Activated naive CD4-positive, alpha-beta T cell treated with anti-CD3 and anti-CD28 coated beads, Interleukin-2, amount 50 U/mL, for 16 hours (primary cell): ENCODE data around the gene CRYGA.

Experiments used
- DNase-seq: peaks from one replicate; pipeline ENCODE4 v3.0.0-alpha.2; 2020

Gene CRYGA, protein sequence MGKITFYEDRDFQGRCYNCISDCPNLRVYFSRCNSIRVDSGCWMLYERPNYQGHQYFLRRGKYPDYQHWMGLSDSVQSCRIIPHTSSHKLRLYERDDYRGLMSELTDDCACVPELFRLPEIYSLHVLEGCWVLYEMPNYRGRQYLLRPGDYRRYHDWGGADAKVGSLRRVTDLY

GRCh38 chr2:208163489-208163888, at the start of gene CRYGA:
TSS of gene CRYGA (minus strand) at chr2:208163589. CDS start at chr2:208163556, 33 bp downstream.
- DNase-seq, result no peak

- DNase-seq, result no peak
Observed at GRCh38 chr2:208210688-208211451, 47.5 kb upstream of the CRYGA start.

DNA sequence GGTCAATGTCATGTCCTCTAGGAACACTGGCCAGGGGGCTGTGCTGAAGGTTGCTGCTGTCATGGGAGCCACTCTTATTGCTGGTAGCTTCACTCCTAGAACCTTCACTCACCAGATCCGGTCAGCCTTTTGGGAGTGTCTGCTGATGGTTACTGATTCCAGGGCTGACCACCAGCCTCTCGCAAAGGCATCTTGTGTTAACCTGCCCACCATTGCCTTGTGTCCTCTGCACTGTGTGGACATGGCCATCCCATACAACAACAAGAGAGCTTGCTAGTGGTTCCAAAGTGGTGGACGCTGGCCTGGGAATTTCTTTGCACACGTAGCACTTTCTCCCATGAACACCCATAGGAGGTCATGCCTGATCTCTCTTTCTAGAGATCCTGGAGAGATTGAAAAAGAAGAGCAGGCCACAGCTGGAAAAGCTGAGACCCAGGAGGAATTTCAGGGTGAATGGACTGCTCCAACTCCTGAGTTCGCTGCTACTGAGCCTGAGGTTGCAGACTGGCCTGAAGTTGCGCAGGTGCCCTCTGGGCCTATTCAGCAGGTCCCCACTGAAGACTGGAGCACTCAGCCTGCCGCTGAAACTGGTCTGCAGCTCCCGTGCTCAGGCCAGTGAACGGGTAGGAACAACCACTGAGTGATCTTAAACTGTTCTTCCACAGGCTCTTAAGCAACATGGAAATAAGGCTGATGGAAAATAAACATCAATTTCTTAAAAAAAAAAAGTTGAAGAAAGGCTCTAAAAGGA, 45.1 kb upstream of the CRYGA start:
- DNase-seq, result no peak

DNA sequence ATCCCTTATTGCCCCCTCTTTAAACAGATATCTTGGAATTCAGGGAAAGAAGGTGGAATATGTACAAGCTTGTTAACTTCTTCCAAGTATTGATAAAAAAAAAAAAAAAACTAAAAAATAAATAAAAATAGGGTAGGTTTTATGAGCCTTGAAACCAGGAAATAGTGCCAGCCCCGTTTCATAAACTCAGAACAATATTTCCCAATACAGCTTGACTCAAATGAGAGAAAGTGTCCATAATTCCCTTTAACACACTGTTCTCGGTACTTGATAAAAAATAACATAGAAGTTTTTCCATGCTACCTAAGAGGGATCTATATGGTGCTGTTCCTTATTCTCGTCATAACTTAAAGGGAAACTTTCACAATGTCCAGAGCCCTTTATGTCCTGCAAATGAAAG, 44.4 kb upstream of the CRYGA start:
- no peak for DNase-seq

GRCh38 chr2:208204166-208204565, 40.8 kb upstream of the CRYGA start:
- no peak for DNase-seq

GRCh38 chr2:208195531-208195930, 32.1 kb upstream of the CRYGA start:
- DNase-seq, result no peak

DNA sequence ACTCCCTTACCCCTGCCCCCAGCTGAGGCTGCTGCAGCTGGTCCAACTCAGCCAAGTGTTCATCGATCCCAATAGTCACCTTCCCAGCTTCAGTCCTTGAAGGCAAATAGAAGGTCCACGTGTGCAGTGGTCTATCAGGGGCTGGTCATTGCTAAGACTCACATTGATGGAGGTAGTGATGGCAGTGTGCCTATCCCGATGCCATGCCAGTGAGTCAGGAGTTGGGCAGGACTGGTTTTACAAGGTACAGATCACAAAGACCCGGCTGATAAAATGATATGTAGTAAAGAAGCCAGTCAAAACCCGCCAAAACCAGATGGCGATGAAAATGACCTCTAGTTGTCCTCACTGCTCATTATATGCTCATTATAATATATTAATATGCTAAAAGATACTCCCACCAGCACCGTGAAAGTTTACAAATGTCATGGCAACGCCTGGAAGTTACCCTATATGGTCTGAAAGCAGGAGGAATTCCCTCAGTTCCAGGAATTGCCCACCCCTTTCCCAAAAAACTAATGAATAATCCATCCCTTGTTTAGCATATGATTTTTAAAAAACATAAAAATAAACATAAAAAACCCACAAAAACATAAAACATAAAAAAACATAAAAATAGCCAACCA, 29.3 kb upstream of the CRYGA start:
- DNase-seq, result no peak

DNA sequence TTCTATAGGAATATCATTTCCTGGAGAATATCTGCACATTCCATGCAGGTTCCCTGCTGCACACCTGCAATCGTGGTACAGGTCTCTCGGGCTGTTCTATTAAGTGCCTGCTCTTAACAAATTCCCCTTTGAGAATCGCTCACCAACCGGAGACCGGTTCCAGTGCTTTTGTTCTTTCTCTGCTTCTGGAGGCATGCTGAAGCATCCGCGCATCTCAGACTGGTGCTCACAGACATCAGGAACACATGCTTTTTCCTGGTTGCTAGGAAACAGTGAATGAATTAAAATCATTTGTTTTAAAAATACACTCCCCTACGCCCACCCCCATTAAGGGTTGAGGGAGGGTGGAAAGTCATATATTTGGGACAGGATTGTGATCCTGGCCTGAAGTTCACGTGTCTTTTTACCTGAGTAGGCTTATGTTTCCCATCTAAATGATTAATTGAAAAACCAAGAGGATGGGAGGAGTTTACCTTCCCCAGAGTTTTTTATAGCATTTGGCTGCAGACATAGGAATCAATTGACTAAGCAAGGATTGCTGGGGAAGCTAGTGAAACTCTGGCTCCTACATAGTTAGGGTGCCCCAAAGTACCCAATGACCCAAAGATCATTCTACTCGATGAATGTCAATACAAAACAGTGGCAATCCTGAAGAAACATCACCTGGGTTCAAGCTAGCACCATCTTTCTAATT, 26.6 kb upstream of the CRYGA start, which contains the start of gene C2orf80:
TSS of gene C2orf80 (minus strand) at position 221 of the 694 bp plus-strand sequence. CDS start 3,044 bp downstream, outside the sequence.
- no peak for DNase-seq

DNA sequence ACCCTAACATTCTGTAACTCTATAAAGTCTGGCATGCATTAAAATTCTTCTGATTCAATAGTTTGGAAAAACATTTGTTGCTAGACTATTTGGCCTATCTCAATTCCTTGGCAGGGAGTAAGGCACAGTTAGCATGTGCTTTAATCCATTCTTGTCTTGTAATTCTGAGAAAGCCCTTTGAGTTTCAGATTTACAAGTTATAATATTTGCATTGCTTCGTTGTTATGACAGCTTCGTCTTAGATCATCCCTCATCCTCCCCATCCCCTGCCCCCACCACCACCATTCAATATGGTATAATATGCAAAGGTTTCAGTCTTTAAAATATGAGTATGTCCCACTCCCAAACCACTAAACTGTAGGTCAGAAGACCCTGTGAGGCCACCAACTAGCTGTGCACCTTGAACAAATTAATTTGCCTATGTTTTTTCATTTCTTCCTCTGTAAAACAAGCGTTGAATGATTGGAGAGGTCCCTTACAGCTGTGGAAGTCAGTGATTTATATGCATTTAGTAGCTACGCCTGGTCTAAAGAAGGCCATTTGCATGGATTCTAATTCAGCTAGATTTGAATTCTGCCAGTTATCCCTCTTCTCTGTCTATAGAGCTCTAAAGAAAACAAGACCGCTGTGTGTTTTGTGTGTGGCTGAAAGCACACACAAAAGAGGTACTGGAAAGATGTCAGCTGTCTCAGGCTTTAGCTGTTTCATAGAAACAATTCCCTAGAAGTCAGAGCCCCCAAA, 25.9 kb upstream of the CRYGA start:
- no peak for DNase-seq

DNA sequence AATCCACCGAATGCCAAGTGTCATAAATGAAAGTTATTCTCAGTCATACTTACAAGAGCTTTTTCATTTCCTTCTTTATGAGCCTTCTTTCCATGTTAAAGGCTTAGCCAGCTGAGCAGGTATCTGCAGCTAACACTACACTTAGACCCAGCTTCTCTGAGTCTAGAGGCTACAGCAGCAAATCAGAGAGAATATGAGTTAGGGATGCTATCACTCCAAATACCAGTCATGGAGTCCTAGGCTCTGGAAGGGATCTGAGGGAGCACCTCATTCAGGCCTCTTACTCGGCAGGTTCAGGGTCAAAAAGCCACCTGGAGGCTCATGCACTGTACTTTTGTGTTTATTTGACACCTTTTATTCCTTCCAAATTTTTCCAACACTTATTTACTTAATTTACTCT, 23.5 kb upstream of the CRYGA start:
- no peak for DNase-seq

DNA sequence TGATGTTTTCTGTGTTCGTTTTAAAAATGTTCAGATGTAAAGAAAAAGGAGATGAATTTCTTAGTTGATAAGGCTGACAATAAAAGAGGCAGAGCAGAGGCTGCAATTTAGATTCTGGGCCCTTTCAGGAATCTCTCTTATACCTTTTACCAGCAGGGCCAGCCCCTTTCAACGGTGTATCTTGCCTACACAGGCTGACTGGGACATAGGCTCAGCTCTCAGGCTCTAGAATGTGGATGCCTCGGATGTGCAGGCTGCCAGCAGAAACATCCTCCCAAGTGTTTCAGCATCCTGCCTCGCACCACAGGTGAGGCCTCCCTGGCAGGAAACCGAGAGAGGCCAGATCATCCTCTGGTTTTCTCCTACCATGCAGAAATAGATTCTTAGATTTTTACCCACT, 23.1 kb upstream of the CRYGA start:
- no peak for DNase-seq

- no peak for DNase-seq
Observed at GRCh38 chr2:208183972-208184705, 20.8 kb upstream of the CRYGA start.

- DNase-seq, result no peak
Observed at GRCh38 chr2:208183526-208183925, 20.1 kb upstream of the CRYGA start.

DNA sequence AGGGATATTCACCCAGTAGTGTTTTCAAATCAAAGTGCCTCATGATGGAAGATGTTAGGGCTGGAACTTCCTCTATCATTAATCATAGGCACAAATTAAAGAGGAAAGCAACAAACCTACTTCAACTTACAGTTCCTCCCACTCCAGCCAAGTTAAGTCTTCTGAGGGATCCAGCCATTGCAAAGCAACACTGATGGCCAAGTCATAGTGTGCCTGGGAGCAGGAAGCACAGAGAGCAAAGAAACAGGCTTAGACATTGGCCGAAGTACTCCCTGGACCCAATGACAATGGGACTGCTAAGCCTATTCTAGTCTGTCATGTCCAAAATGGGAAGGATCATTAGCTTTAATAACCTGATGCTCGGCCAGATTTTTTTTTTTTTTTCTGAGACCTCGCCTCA, 19.4 kb upstream of the CRYGA start:
- DNase-seq, result no peak

DNA sequence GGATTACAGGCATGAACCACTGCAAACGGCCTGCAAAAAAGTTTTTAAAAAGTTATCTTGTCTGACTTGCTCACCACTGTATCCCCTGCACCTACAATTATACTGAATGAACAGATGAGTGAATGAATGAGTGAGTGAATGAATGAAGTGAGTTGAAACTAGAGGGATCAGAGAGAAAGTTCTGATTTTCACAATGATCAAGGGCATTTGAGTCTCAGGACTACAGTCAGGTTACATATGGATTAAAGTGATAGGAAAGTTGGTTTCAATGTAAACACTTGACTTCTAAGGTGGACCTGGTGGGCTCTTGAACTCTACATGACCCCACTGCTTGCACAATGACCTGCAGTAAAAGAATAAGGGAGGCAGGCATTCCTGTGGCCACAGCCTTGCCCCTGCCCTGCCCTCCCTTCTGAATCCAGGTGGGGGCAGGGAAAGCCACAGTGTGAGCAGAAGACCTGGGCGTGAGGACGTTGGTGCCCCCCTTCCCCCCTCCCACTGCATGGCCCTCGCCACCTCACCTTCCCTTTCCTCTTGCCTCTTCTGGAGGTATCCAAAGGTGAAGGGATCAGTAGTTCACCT, 15.7 kb upstream of the CRYGA start:
- no peak for DNase-seq

- DNase-seq, result no peak
Observed at GRCh38 chr2:208175840-208176153, 12.4 kb upstream of the CRYGA start.

DNA sequence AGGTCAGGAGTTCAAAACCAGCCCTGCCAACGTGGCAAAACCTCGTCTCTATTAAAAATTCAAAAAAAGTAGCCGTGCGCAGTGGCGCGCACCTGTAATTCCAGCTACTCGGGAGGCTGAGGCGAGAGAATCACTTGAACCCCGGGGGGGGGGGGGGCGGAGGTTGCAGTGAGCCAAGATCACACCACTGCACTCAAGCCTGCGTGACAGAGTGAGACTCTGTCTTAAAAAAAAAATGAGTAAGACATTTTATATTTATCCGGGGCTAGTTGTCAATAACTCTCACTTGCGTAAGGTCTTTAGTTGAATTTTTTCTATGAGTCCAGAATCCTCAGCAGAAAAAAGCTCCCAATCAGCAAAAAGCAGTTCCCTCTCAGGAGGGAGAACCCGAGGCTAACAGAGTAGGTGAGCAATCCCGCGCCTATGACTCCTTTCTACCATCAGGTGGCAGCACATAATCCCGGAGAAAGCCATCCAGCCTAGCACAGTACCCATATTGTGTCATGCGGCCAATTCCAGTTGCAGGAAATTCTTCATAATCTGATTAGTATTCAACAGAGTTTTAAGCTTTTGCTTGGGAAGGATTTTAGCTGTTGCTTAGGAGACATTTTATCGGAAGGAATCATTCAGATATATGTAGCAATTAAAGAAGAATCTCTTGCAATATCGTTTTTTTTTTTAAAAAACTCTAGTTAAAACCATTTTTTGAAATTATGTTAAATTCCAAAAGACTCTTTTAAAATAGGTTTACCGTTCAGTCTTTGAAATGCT, 11.9 kb upstream of the CRYGA start:
- DNase-seq, result peak; percentile 51

DNA sequence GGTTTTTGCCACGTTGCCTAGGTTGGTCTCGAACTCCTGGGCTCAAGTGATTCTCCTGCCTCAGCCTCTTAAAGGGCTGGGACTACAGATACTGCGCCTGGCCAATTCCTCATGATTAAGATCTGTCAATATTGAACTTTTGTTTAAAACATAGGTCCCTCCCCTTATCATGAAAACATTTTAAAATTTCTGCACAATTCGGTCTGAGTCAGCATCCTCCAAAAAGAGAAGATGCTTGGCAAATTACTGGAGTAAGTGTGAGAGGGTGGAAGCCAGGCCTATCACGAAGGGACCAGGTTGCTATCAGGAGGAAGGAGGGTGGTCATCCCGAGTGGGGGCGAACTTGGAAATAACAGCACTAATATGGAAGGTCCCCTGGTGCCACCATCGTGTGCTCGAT, 10.8 kb upstream of the CRYGA start:
- DNase-seq, result no peak

DNA sequence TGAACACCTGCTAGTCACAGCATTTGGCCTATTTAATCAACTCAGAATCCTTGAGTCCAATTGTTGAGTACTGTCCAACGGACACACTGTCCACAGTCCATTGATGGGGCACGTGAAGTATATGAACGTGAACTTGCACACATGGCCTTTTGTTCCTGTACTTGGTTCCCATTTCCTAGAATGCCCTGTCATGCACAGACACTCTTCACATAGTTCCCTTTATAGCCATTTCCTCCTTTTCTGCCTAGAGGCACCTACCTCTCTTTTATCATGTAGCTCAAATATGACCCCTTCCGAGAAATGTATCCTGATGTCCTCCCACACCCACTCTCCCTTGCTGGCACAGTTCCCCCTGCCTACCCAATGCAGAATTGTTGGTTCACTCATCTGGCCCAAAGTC, 8.7 kb upstream of the CRYGA start:
- no peak for DNase-seq
